ENCODE measurements around the gene FBXL14. TPM values are rescaled to one million over a fixed set of nuclear protein-coding genes. Genes with fewer than 3 reads are reported as not detected.

Gene FBXL14
- total RNA-seq (10 to 100 TPM; 20.5 to 22.1 TPM), polyA plus RNA-seq (30.4 TPM)

GRCh38 chr12:1594261-1595025 is at the start of gene FBXL14:
FBXL14 (minus strand) TSS chr12:1594581; CDS start chr12:1594066, 515 bp downstream.
- DNase-seq, result peak; percentile 86 to 95 (median 91)
- POLR2A ChIA-PET, result interaction anchor here (0.6 to 2.2 kb wide), 6 partner anchors 8 to 477 kb away, joined by 3 to 32 read pairs (median 5); no protein-coding TSS in a partner anchor
- H3K4me3 ChIP-seq (ENCODE audit: low read length), result peak within 1 kb of the TSS; percentile 95
- H3K4me3 Mint-ChIP-seq, result peak within 1 kb of the TSS; percentile 92 to 98 (median 95)
- peak within 1 kb of the TSS; percentile 84 for H3K27ac ChIP-seq (ENCODE audit: low read depth, low read length)
- peaks cover 0 to 33% (median 2%) of the 10 kb centered on the region in 3 donors for H3K36me3 Mint-ChIP-seq
- peak within 1 kb of the TSS; percentile 90 to 98 (median 95) for H3K27ac Mint-ChIP-seq
- CTCF ChIA-PET, result interaction anchor here (1.0 to 4.9 kb wide), 7 partner anchors 8 to 476 kb away, joined by 3 to 36 read pairs (median 26); no protein-coding TSS in a partner anchor
- H3K27me3 ChIP-seq (ENCODE audit: insufficient read depth, low read length, poor library complexity, severe bottlenecking), result no peaks in the 10 kb centered on the region
- H3K4me1 Mint-ChIP-seq, result peaks cover 50 to 52% (median 51%) of the 10 kb centered on the region in 3 donors
- H3K9me3 Mint-ChIP-seq, result no peaks in the 10 kb centered on the region
- H3K9me3 ChIP-seq (ENCODE audit: low read length), result no peaks in the 10 kb centered on the region
- H3K36me3 ChIP-seq (ENCODE audit: insufficient read depth, low read length), result no peaks in the 10 kb centered on the region
- H3K4me1 ChIP-seq (ENCODE audit: insufficient read depth, low read length), result peaks cover 32% of the 10 kb centered on the region
- H3K27me3 Mint-ChIP-seq, result peaks cover 0 to 4% of the 10 kb centered on the region in 2 donors

GRCh38 chr12:1643905-1644533 is 49.6 kb upstream of the FBXL14 start:
- ChIA-PET POLR2A (no interaction called here), CTCF (interaction anchor here (0.6 to 19.1 kb wide), 4 partner anchors 9 to 147 kb away, joined by 3 to 346 read pairs (median 8); no protein-coding TSS in a partner anchor)
- H3K9me3 Mint-ChIP-seq, result no peaks in the 10 kb centered on the region

GRCh38 chr12:1643043-1643442 is 48.7 kb upstream of the FBXL14 start:
- H3K36me3 Mint-ChIP-seq, result no peaks in the 10 kb centered on the region
- H3K27me3 Mint-ChIP-seq, result peaks cover 2 to 9% of the 10 kb centered on the region in 2 donors
- H3K27me3 ChIP-seq (ENCODE audit: insufficient read depth, low read length, poor library complexity, severe bottlenecking), result no peaks in the 10 kb centered on the region
- H3K9me3 Mint-ChIP-seq, result no peaks in the 10 kb centered on the region
- H3K4me3 Mint-ChIP-seq, result no peak overlapping the region
- H3K27ac ChIP-seq (ENCODE audit: low read depth, low read length), result no peak overlapping the region
- H3K4me1 ChIP-seq (ENCODE audit: insufficient read depth, low read length), result no peaks in the 10 kb centered on the region
- no peaks in the 10 kb centered on the region for H3K9me3 ChIP-seq (ENCODE audit: low read length)
- ChIA-PET POLR2A (no interaction called here), CTCF (interaction anchor here (1.2 to 19.1 kb wide), 4 partner anchors 9 to 148 kb away, joined by 3 to 346 read pairs (median 8); no protein-coding TSS in a partner anchor)
- peaks cover 0 to 4% (median 0%) of the 10 kb centered on the region in 3 donors for H3K4me1 Mint-ChIP-seq
- no peaks in the 10 kb centered on the region for H3K36me3 ChIP-seq (ENCODE audit: insufficient read depth, low read length)
- H3K27ac Mint-ChIP-seq, result no peak overlapping the region
- H3K4me3 ChIP-seq (ENCODE audit: low read length), result no peak overlapping the region
- no peak for DNase-seq

More at GRCh38 chr12:1643905-1644533, 49.6 kb upstream of the FBXL14 start:
- Histone ChIP-seq H3K9me3 (ENCODE audit: low read length) (no peaks in the 10 kb centered on the region), H3K4me1 (ENCODE audit: insufficient read depth, low read length) (no peaks in the 10 kb centered on the region), H3K27me3 (ENCODE audit: insufficient read depth, low read length, poor library complexity, severe bottlenecking) (no peaks in the 10 kb centered on the region), H3K4me3 (ENCODE audit: low read length) (no peak overlapping the region), H3K36me3 (ENCODE audit: insufficient read depth, low read length) (no peaks in the 10 kb centered on the region), H3K27ac (ENCODE audit: low read depth, low read length) (no peak overlapping the region)
- H3K27ac Mint-ChIP-seq, result no peak overlapping the region
- no peak overlapping the region for H3K4me3 Mint-ChIP-seq
- no peak for DNase-seq
- no peaks in the 10 kb centered on the region for H3K36me3 Mint-ChIP-seq
- peaks cover 3 to 4% of the 10 kb centered on the region in 2 donors for H3K27me3 Mint-ChIP-seq
- peaks cover 0 to 4% (median 0%) of the 10 kb centered on the region in 3 donors for H3K4me1 Mint-ChIP-seq

- H3K36me3 Mint-ChIP-seq, result no peaks in the 10 kb centered on the region
- H3K9me3 ChIP-seq (ENCODE audit: low read length), result no peaks in the 10 kb centered on the region
- H3K27me3 ChIP-seq (ENCODE audit: insufficient read depth, low read length, poor library complexity, severe bottlenecking), result no peaks in the 10 kb centered on the region
- H3K9me3 Mint-ChIP-seq, result no peaks in the 10 kb centered on the region
- POLR2A ChIA-PET, result no interaction called here
- CTCF ChIA-PET, result interaction anchor here (1.2 to 2.1 kb wide), 2 partner anchors 8 to 12 kb away, joined by 3 to 8 read pairs; no protein-coding TSS in a partner anchor
- no peak overlapping the region for H3K27ac ChIP-seq (ENCODE audit: low read depth, low read length)
- H3K4me3 Mint-ChIP-seq, result no peak overlapping the region
- no peaks in the 10 kb centered on the region for H3K36me3 ChIP-seq (ENCODE audit: insufficient read depth, low read length)
- no peak overlapping the region for H3K4me3 ChIP-seq (ENCODE audit: low read length)
- H3K27me3 Mint-ChIP-seq, result peaks cover 2 to 9% of the 10 kb centered on the region in 2 donors
- H3K27ac Mint-ChIP-seq, result no peak overlapping the region
- peaks cover 0 to 4% (median 0%) of the 10 kb centered on the region in 3 donors for H3K4me1 Mint-ChIP-seq
- H3K4me1 ChIP-seq (ENCODE audit: insufficient read depth, low read length), result no peaks in the 10 kb centered on the region
- DNase-seq, result no peak
Observed at GRCh38 chr12:1642513-1642912, 48.1 kb upstream of the FBXL14 start.

GRCh38 chr12:1640328-1641234 is 46.2 kb upstream of the FBXL14 start:
- no peaks in the 10 kb centered on the region for H3K36me3 Mint-ChIP-seq
- DNase-seq, result no peak
- Histone ChIP-seq H3K4me1 (ENCODE audit: insufficient read depth, low read length) (no peaks in the 10 kb centered on the region), H3K4me3 (ENCODE audit: low read length) (no peak overlapping the region), H3K9me3 (ENCODE audit: low read length) (no peaks in the 10 kb centered on the region), H3K27me3 (ENCODE audit: insufficient read depth, low read length, poor library complexity, severe bottlenecking) (no peaks in the 10 kb centered on the region), H3K36me3 (ENCODE audit: insufficient read depth, low read length) (no peaks in the 10 kb centered on the region), H3K27ac (ENCODE audit: low read depth, low read length) (no peak overlapping the region)
- ChIA-PET POLR2A (interaction anchor here (0.5 kb wide), 1 partner anchor 13 kb away, joined by 3 read pairs; no protein-coding TSS in a partner anchor), CTCF (interaction anchor here (0.9 to 1.4 kb wide), 2 partner anchors 9 to 11 kb away, joined by 3 to 5 read pairs; no protein-coding TSS in a partner anchor)
- no peak overlapping the region for H3K27ac Mint-ChIP-seq
- H3K9me3 Mint-ChIP-seq, result no peaks in the 10 kb centered on the region
- H3K4me1 Mint-ChIP-seq, result no peaks in the 10 kb centered on the region
- H3K4me3 Mint-ChIP-seq, result no peak overlapping the region
- peaks cover 2 to 18% of the 10 kb centered on the region in 2 donors for H3K27me3 Mint-ChIP-seq

GRCh38 chr12:1639538-1639937 is 45.2 kb upstream of the FBXL14 start:
- ChIA-PET CTCF (interaction anchor here (1.4 kb wide), 1 partner anchor 8 kb away, joined by 5 read pairs; no protein-coding TSS in a partner anchor), POLR2A (no interaction called here)
- no peaks in the 10 kb centered on the region for H3K36me3 ChIP-seq (ENCODE audit: insufficient read depth, low read length)
- H3K4me1 ChIP-seq (ENCODE audit: insufficient read depth, low read length), result no peaks in the 10 kb centered on the region
- H3K27ac ChIP-seq (ENCODE audit: low read depth, low read length), result no peak overlapping the region
- no peak overlapping the region for H3K27ac Mint-ChIP-seq
- no peak overlapping the region for H3K4me3 ChIP-seq (ENCODE audit: low read length)
- H3K4me1 Mint-ChIP-seq, result no peaks in the 10 kb centered on the region
- no peaks in the 10 kb centered on the region for H3K9me3 Mint-ChIP-seq
- no peaks in the 10 kb centered on the region for H3K27me3 ChIP-seq (ENCODE audit: insufficient read depth, low read length, poor library complexity, severe bottlenecking)
- peaks cover 7 to 28% of the 10 kb centered on the region in 2 donors for H3K27me3 Mint-ChIP-seq
- DNase-seq, result no peak
- H3K4me3 Mint-ChIP-seq, result no peak overlapping the region
- H3K36me3 Mint-ChIP-seq, result no peaks in the 10 kb centered on the region
- no peaks in the 10 kb centered on the region for H3K9me3 ChIP-seq (ENCODE audit: low read length)

- H3K4me1 Mint-ChIP-seq, result no peaks in the 10 kb centered on the region
- H3K36me3 Mint-ChIP-seq, result no peaks in the 10 kb centered on the region
- Histone ChIP-seq H3K27me3 (ENCODE audit: insufficient read depth, low read length, poor library complexity, severe bottlenecking) (no peaks in the 10 kb centered on the region), H3K27ac (ENCODE audit: low read depth, low read length) (no peak overlapping the region), H3K36me3 (ENCODE audit: insufficient read depth, low read length) (no peaks in the 10 kb centered on the region), H3K9me3 (ENCODE audit: low read length) (no peaks in the 10 kb centered on the region), H3K4me3 (ENCODE audit: low read length) (no peak overlapping the region), H3K4me1 (ENCODE audit: insufficient read depth, low read length) (no peaks in the 10 kb centered on the region)
- CTCF ChIA-PET, result interaction anchor here (0.7 to 5.0 kb wide), 2 partner anchors 154 to 302 kb away, joined by 3 to 59 read pairs; no protein-coding TSS in a partner anchor
- peak overlapping the region in 1 of 7 donors; percentile 59 for H3K4me3 Mint-ChIP-seq
- H3K27ac Mint-ChIP-seq, result no peak overlapping the region
- H3K9me3 Mint-ChIP-seq, result no peaks in the 10 kb centered on the region
- DNase-seq, result no peak
- peaks cover 10 to 39% of the 10 kb centered on the region in 2 donors for H3K27me3 Mint-ChIP-seq
- POLR2A ChIA-PET, result no interaction called here
Observed at GRCh38 chr12:1638203-1638602, 43.8 kb upstream of the FBXL14 start.

Measured in CD8-positive, alpha-beta memory T cell (primary cell).